Nephron progenitor cell (in vitro differentiated cells): ENCODE measurements around the gene MYRF.

Source experiments
- DNase-seq: peaks from one replicate; pipeline ENCODE4 v3.0.0; 2021
- H3K27ac Mint-ChIP-seq: 2 replicates; pipeline ENCODE4 v1.8.0; 2021; ENCODE audit warnings: mild to moderate bottlenecking, moderate library complexity, mixed read lengths
- H3K27me3 Mint-ChIP-seq: 2 replicates; pipeline ENCODE4 v1.8.0; 2021; ENCODE audit warnings: mild to moderate bottlenecking, low read depth, mixed read lengths; ENCODE audit not compliant: poor library complexity
- H3K36me3 Mint-ChIP-seq: 2 replicates; pipeline ENCODE4 v1.8.0; 2021; ENCODE audit warnings: low read depth, mixed read lengths
- H3K4me1 Mint-ChIP-seq: 2 replicates; pipeline ENCODE4 v1.8.0; 2021; ENCODE audit warnings: mixed read lengths
- H3K4me3 Mint-ChIP-seq: 2 replicates; pipeline ENCODE4 v1.8.0; 2021; ENCODE audit warnings: mild to moderate bottlenecking, moderate library complexity, mixed read lengths
- H3K9me3 Mint-ChIP-seq: 2 replicates; pipeline ENCODE4 v1.8.0; 2021; ENCODE audit warnings: mild to moderate bottlenecking, moderate library complexity, mixed read lengths
- CTCF ChIP-seq: fragments of 200-600 bp; sonication (generic); IDR thresholded peaks from 2 replicates; pipeline ENCODE4 v1.5.0; 2021; ENCODE audit warnings: antibody characterized with exemption

MYRF gene

GRCh38 chr11:61712846-61713245 is 39.6 kb upstream of the MYRF start:
- Mint-ChIP-seq H3K9me3 (no peaks in the 10 kb centered on the region), H3K4me1 (peaks cover 81% of the 10 kb centered on the region), H3K4me3 (no peak overlapping the region), H3K27ac (no peak overlapping the region), H3K27me3 (peaks cover 16% of the 10 kb centered on the region), H3K36me3 (no peaks in the 10 kb centered on the region)
- TF ChIP-seq CTCF = no peak
- DNase-seq = no peak

- Mint-ChIP-seq H3K27ac (no peak overlapping the region), H3K9me3 (no peaks in the 10 kb centered on the region), H3K4me1 (peaks cover 87% of the 10 kb centered on the region), H3K4me3 (no peak overlapping the region), H3K27me3 (peaks cover 16% of the 10 kb centered on the region), H3K36me3 (no peaks in the 10 kb centered on the region)
- no peak for DNase-seq
- TF ChIP-seq CTCF = no peak
Measured at GRCh38 chr11:61713464-61713863, 39.0 kb upstream of the MYRF start.

GRCh38 chr11:61713906-61714305 is 38.5 kb upstream of the MYRF start:
- Mint-ChIP-seq H3K4me1 (peaks cover 90% of the 10 kb centered on the region), H3K4me3 (no peak overlapping the region), H3K27ac (peak overlapping the region; percentile 15)

GRCh38 chr11:61714316-61714715 is 38.1 kb upstream of the MYRF start:
- Mint-ChIP-seq H3K4me1 (peaks cover 92% of the 10 kb centered on the region), H3K36me3 (no peaks in the 10 kb centered on the region), H3K27ac (peak overlapping the region; percentile 15), H3K27me3 (peaks cover 16% of the 10 kb centered on the region), H3K4me3 (no peak overlapping the region), H3K9me3 (no peaks in the 10 kb centered on the region)
- TF ChIP-seq CTCF = no peak
- no peak for DNase-seq

More at GRCh38 chr11:61713906-61714305, 38.5 kb upstream of the MYRF start:
- DNase-seq = no peak
- Mint-ChIP-seq H3K36me3 (no peaks in the 10 kb centered on the region), H3K27me3 (peaks cover 16% of the 10 kb centered on the region), H3K9me3 (no peaks in the 10 kb centered on the region)
- no peak for TF ChIP-seq CTCF

- Mint-ChIP-seq H3K27ac (no peak overlapping the region), H3K4me3 (no peak overlapping the region), H3K9me3 (no peaks in the 10 kb centered on the region), H3K36me3 (no peaks in the 10 kb centered on the region), H3K27me3 (peaks cover 16% of the 10 kb centered on the region), H3K4me1 (peaks cover 90% of the 10 kb centered on the region)
- TF ChIP-seq CTCF = no peak
- DNase-seq = no peak
Measured at GRCh38 chr11:61714916-61715315, 37.5 kb upstream of the MYRF start.

- H3K9me3 Mint-ChIP-seq = no peaks in the 10 kb centered on the region
- no peak for TF ChIP-seq CTCF
- H3K27ac Mint-ChIP-seq = no peak overlapping the region
- no peak overlapping the region for H3K4me3 Mint-ChIP-seq
- peaks cover 14% of the 10 kb centered on the region for H3K27me3 Mint-ChIP-seq
- DNase-seq = no peak
- peaks cover 81% of the 10 kb centered on the region for H3K4me1 Mint-ChIP-seq
- no peaks in the 10 kb centered on the region for H3K36me3 Mint-ChIP-seq
Measured at GRCh38 chr11:61715867-61716266, 36.6 kb upstream of the MYRF start.
